Islet of Langerhans (tissue), 1 donor: ENCODE data around the gene ATG14.
"Not testable (repeated sequence)": the region's sequence is repeated elsewhere in the genome, so short reads cannot be mapped to it uniquely, and the experiment has no call there.

Source experiments
- FAIRE-seq: peaks from one replicate; lab custom pipeline; 2011; peaks lifted over from hg19 to GRCh38; lab: Jason Lieb, UNC

Gene ATG14, protein sequence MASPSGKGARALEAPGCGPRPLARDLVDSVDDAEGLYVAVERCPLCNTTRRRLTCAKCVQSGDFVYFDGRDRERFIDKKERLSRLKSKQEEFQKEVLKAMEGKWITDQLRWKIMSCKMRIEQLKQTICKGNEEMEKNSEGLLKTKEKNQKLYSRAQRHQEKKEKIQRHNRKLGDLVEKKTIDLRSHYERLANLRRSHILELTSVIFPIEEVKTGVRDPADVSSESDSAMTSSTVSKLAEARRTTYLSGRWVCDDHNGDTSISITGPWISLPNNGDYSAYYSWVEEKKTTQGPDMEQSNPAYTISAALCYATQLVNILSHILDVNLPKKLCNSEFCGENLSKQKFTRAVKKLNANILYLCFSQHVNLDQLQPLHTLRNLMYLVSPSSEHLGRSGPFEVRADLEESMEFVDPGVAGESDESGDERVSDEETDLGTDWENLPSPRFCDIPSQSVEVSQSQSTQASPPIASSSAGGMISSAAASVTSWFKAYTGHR

DNA sequence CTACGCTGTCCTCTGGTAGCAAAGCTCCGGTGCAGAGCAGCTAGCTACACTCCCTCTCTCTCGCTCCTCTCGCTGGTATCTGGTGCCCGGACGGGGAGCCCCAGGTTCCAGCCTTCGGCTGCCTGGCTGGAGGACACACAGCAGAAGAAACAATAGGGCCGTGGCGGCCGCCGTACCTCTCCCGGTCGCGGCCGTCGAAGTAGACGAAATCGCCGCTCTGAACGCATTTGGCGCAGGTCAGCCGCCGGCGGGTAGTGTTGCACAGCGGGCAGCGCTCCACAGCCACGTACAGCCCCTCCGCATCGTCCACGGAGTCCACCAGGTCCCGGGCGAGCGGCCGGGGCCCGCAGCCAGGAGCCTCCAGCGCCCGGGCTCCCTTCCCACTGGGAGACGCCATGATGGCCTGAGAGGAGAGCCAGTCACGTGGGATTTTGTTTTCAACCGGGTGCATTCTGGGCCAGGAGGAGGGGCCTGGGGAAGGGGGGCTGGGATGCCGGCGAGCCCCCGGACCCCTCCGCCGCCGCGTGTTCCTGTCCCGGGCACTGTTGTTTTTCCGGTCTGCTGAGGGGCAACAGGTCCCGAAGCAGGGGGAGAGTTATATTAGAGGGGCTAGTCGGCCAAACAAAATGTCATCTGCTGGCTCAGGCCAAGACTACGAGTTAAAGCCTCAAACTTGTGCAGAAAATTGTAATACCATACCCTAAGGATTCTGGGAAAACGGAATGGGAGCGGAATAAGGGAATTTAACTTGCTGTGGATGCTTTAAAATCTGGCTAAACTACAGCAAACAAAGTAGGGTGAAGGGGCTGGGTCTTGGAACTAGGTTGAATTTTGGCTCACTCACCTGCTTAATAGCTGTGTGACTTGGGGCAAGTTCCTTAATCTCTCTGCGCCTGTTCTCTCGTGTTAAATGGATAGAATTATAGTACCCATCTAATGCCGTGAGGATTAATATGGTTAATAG lies at the start of gene ATG14:
Gene ATG14 (minus strand): TSS at position 405 of the 964 bp plus-strand sequence. CDS start 8 bp downstream, at position 397.
- FAIRE-seq = no peak

DNA sequence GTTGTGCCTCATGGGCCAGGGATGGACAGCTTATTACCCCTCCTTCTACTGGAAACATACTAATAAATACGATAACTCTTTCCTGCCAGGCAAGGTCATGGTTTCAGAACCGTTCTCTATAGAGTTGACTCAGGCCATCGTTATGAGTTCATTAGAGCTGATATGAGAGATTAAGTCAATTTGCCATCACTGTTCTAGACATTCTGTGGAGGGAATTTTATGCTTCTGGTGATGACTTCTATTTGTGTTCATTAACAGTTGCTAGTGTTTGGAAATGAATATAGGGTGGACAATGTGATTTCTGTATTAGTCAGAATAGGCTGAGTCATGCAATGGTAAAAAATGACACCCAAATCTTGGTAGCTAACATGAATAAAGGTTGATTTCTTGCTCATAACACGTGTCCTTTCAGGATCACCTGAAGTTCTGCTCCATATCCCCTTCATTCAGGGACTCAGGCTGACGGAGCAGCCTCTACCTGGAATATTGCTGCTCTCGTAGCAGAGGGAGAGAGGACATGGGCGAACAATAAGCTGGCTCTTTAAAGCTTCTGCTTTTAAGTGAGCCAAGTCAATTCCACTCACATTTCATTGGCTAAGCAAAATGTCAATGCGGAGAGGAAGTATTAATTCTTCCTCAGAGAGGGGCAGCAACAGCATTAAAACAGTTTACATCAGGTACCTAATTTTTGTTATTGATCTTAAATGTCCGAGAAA lies 47.3 kb upstream of the ATG14 start:
- FAIRE-seq = no peak

DNA sequence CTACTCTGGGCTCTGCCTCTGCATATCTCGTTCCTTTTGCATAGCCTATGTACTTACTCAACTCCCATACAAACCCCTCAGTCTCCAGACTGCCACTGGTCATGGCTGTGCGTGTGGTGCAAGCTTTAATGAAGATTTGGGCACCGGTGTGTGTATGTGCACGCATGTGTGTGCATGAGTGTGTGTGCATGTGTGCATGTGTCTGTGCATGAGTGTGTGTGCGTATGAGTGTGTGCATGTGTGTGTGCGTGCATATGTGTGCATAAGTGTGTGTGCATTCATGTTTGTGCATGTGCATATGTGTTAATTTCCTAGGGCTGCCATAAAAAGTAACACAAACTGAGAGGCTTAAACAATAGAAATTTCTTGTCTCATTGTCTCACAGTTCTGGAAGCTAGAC lies 45.9 kb upstream of the ATG14 start:
- no peak for FAIRE-seq

DNA sequence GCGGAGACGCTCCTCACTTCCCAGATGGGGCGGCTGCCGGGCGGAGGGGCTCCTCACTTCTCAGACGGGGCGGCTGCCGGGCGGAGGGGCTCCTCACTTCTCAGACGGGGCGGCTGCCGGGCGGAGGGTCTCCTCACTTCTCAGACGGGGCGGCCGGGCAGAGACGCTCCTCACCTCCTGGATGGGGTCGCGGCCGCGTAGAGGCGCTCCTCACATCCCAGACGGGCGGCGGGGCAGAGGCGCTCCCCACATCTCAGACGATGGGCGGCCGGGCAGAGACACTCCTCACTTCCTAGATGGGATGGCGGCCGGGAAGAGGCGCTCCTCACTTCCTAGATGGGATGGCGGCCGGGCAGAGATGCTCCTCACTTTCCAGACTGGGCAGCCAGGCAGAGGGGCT lies 44.8 kb upstream of the ATG14 start:
- not testable (repeated sequence) for FAIRE-seq

DNA sequence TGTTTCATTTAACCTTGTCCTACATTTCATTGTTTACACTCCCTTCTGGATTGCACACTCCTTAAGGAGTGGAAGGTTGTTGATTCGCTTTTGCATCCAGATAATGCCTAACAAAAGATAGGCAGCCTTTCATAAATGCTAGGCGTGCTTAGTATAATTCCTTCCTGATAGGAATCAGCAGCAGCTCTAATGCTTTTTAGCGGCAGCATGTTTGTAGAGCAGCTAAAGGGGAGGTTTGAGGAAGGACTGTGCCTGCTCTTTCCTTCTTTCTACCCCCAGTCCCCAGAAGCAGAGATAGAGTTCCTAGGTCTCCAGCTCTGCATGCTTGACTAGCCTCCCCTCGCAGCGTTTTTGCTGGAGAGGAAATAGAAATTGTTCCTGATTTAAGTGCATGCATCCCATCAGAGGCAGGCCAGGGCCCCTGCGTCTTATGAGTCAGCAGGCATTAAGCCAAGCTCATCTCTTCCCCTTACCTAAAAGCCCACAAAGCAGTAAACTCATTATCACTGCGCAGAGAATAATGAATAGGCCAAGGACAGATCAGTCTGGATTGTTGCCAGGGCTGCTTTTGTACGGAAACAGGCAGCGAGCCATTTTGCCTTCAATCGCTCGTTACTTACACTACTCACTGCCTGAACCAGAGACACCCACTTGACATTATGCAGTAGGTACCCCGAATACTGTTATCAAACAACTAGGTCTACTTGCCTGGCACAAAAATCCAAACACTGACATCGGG lies 42.8 kb upstream of the ATG14 start:
- no peak for FAIRE-seq

DNA sequence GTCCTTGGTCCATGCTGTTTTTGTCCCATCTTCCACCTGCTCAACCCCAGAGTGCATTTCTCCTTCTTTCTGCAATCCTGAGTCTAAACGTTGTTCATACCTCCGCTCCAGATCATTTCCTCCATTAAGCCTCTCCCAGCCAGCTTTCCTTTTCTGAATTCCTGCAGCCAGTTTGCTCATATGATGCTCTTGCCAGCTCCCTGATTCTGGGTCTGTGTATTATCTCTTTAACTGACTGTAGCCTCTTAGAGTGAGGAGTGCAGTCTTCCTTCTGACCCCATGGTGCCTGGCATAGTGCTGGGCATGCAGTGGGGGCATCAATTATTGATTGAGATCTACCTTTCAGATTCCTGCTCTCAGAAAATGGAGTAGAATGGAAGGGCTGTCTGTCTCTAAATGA lies 40.3 kb upstream of the ATG14 start:
- FAIRE-seq = no peak

DNA sequence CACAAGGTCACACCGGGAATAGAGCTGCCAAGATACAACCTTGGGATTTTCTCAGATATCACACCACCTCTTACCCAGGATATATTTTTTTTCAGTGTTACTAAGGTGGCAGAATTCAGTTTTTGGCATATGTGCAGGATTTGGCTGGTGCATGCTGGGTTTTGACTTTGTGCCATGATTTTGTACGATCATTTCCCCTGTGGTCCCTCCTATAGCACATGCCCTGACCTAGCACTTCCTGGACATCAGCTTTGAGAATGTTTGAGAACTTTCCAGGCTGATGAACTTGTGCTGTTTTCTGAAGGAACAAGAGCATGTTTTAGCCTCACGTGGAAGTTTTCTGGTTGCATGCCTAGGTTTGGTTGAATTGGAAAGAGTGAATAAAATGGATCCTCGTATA lies 39.8 kb upstream of the ATG14 start:
- no peak for FAIRE-seq

DNA sequence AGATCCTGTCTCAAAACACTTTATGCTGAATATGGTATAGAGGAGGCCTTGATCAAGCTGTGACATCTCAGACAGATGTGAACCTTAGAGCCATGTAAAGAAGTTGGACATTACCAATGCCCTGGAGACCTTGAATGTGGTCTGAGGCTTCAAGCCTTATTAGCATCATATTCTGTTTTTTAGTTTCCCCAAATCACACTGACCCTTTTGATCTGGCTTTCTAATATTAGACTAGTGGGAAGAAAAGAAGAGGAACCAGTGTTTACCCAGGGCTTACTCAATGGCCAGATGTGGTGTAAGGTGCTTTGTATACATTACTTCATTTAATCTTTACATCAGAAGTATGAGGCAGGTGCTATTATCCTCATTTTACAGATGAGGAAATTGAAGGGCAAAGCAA lies 39.4 kb upstream of the ATG14 start:
- no peak for FAIRE-seq

DNA sequence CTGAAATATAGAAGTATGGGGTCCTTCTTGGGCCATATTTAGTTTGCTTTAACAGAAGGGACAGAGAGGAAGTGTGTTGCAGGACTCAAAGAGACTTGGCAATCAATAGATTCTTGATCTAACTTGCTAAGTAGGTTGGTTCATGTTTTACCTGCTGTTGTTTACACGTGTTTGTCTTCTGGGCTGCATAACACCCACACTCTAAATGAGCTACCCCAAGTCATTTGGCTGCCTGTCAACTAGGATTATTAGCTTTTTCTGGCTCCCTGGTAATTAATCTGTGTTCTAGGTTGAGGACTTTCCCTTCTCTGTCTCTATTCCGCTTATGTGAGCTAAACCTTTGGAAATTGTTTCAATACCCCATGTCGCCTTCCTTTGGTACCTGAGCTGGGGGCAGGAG lies 38.9 kb upstream of the ATG14 start:
- no peak for FAIRE-seq

DNA sequence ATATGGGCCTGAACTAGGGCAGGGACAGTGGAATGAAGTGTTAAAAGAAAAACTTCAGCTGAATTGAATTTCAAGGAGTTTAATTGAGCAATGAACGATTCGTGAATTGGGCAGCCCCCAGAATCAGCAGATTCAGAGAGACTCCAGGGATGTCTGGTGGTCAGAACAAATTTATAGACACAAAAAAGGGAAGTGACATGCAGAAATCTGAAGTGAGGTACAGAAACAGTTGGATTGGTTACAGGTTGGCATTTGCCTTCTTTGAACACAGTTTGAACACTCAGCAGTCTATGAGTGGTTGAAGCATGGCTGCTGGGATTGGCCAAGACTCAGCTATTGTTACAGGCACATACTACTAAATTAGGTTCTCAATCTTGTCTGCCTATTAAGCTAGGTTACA lies 38.5 kb upstream of the ATG14 start:
- no peak for FAIRE-seq

DNA sequence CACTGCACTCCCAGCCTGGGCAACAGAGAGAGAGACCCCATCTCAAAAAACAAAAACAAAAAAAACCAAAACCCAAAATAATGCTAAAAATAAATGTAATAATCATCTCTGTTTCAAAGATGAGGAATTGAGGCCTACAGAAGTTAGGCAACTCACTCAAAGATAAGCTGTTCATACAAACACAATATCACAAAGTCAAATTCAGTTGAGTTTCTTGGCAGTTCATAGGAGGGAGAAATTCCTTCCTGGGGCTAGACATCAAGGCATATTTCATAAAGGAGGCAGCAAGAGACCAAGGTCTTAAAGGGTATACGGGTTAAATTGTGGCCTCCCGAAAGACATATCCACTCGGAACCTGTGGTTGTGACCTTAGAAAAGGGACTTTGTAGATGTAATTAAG lies 37.5 kb upstream of the ATG14 start:
- FAIRE-seq = no peak

DNA sequence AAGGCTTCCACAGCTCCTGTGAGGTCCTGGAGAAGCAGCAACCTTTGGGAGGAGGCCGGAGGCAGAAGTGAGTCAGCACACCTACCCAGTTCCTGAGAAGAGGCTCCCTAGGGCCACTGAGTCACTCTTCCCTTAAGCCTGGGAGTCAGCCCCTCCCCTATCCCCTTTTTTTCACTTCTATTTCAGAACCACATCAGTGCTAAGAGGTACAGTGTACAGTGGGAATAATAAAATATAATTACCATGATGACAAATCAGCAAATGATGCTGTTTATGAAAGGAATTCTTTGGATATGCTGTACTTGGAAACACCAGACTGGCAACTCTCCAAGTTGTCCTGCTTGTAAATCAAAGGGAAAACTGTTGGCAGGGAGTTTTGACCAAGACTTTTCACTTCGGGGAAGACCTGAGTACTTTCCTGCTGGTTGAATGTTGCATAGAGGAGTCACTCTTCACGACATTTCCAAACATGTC lies 36.5 kb upstream of the ATG14 start:
- FAIRE-seq = no peak

DNA sequence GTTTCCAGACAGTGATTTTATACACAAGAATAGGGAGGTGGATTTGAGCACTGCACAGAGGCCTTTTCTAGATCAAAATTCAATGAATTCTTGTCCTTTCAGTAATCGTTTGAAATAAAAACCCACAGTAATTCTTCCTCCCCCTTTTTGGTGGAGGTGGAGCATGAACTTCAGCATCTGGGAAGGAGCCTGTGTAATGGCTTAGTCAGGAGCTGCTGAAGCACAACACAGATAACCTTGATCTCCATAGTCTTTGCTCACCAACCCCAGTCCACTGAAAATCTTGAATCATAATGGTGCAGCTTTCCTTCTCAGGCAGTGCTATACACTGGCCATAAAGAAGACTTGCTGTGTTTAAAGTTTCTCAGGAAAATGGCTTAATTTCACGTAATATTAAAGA lies 35.2 kb upstream of the ATG14 start:
- no peak for FAIRE-seq

DNA sequence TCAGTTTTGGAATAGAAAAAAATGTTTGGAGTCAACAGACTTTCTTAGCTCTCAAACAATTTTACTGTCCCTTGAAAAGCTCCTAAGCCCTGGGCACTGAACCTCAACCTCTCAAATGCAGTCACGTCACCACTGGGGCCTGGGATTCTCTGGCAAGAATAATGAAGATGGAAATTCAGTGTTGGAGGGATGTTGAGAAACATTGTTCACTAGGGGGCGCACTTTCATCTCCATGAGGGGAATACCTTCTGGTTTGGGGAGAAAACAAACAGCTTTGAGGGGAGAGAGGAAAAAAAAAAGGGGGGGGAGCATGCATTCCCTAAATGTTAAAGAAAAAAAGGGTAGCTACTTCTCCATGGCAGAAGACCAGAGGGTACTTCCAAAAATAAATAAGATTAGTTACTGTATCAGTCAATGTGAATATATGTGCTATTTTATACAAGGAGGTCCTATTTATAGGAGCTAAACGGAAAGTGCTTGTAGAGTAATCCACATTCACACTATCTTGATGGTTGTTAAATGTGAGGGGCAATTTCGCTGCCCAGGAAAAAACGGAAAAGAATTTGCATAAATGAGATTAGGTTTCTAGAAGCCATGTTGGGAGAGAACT lies 34.6 kb upstream of the ATG14 start:
- FAIRE-seq = no peak

DNA sequence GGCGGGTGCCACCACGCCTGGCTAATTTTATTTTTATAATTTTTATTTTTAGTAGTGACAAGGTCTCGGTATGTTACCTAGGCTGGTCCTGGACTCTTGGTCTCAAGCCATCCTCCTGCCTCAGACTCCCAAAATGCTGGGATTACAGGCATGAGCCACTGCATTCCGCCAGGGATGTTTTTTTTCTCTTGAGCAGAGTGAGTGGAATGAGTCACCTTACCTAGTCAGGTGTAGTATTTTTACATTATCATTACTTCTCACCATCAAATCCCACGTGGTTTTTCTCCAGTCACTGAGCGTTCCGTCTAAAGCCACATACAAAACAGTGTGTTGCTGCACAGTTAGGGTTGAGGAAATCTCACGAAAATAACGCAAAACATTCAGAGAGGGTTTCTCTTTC lies 29.7 kb upstream of the ATG14 start:
- FAIRE-seq = no peak

DNA sequence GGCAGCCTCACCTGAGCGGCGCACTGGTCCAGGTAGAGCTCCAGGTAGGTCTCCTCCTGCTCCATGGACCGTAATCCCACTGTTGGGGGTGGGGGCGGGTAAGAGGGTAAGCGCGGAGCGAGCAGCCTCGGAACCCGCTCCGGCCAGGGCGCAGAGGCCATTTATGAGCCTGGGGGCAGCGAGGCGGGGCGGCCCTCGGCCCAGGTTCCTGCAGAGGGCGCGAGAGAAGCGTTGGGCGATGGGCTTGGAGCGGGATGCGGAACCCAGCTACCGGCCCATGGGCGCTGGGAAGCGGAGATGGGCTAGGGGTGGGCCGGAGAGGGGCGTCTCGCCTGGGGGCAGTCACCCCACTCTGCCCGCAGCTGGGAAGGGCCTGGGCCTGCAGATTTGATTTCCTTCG lies 28.8 kb upstream of the ATG14 start, which contains the start of gene TBPL2:
Gene TBPL2 (minus strand): TSS at position 232 of the 400 bp plus-strand sequence. CDS start 167 bp downstream, at position 65.
- no peak for FAIRE-seq

DNA sequence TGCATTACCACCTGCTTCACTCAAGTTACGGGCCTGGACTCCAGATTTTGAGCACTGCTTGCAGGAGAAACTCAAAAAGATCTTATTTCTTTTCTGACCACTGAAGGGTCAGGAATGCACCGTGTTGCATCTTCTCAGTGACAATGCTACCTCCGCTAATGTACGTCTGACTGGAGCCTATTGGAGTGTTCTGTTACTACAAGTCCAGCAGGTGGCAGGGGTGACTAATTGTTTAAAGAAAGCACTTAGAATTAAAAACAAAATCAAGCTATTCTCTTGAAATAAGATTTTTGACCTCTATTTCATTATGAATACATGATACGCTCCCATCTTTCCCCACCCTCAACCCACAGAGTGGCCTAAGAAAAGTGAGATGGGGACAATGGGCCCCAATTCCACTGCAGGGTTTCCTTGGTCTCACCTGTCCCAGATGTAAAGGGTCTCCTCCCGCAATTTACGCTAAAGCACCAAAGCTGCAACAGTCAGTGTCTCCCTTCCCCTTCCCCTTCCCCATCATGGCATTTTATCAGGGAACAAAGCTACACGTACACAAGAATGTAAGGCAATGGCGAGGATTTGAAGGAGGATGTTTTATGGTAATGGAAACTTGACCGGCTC lies 26.5 kb upstream of the ATG14 start:
- FAIRE-seq = peak; percentile 86

DNA sequence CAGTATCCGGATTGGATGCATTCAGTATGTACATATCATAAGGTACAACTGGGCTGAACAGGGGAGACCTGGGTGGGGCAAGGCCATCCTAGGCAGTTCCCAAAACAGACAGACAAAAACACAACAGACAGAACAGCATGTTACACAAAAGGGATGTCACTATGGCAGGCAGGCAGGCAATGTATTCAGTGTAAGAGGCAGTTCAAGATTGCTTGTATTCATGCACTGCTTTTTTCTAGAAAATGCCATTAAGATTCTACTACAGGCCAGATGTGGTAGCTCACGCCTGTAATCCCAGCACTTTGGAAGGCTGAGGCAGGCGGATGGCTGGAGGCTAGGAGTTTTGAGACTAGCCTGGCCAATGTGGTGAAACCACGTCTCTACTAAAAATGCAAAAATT lies 25.3 kb upstream of the ATG14 start:
- FAIRE-seq = no peak

DNA sequence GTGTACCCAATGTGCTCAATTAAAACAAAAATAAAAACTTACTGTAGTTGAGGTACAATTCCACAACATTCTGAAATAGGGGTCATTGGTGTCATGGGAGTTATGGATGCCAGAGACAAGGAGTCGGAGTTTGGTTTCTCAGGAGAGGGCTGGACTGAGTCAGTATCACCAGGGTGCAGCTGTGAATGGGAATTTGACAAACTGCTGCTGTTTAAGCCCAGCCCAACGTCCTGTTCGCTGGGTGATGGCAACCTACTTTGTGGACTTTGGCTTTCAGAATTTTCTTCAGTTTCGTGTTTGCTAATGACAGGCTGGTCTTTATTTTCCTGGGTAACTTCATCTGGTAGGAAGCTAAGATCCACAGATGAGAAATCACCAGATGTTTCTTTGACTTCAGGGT lies 24.9 kb upstream of the ATG14 start:
- no peak for FAIRE-seq

DNA sequence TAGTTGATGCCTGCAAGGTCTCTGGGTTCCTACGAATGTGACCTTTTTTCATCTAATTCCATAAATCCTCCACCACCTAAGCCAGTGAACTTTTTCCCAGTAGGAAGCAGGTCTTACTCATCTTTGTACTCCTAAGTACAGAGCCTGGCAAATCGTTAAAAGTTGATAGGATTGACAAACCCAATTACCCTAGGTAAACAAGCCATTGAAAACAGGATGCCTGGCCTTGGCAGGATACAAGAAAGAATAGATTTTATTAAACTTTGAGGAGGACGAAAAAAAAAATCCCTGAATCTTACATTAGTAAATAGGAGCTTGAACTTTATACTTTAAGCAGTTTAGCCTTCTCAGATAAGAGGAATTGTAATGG lies 23.2 kb upstream of the ATG14 start:
- no peak for FAIRE-seq
